GM19397 (cell line): Measurements from ENCODE around the gene CMC2.

ENCODE experiments used
- ATAC-seq: cut with Tn5 transposase; IDR thresholded peaks from one replicate; pipeline ENCODE4 v1.9.1; 2021; ENCODE audit warnings: mild to moderate bottlenecking, moderate library complexity; ENCODE audit not compliant: unreplicated experiment

CMC2 gene

GRCh38 chr16:81006813-81007695 is at the start of gene CMC2, which contains the start of gene CENPN:
CMC2 (minus strand) TSS chr16:81006885; CDS start chr16:80997394, 9,491 bp downstream.
CENPN (plus strand) TSS chr16:81007214; CDS start chr16:81011940, 4,726 bp downstream.
- ATAC-seq = peak; percentile 83

GRCh38 chr16:81053761-81054160 is 47.1 kb upstream of the CMC2 start:
- ATAC-seq = no peak

- ATAC-seq = no peak
These were observed 36.1 kb upstream of the CMC2 start for GRCh38 chr16:81042821-81043220.

GRCh38 chr16:81041696-81042095 is 35.0 kb upstream of the CMC2 start:
- ATAC-seq = no peak

GRCh38 chr16:81040842-81041241 is 34.2 kb upstream of the CMC2 start:
- no peak for ATAC-seq

GRCh38 chr16:81040131-81040530 is 33.4 kb upstream of the CMC2 start:
- ATAC-seq = no peak

- no peak for ATAC-seq
These were observed 30.2 kb upstream of the CMC2 start for GRCh38 chr16:81036751-81037350.

- peak; percentile 55 for ATAC-seq
These were observed 29.5 kb upstream of the CMC2 start for GRCh38 chr16:81035975-81036750.

- peak; percentile 90 for ATAC-seq
These were observed 28.8 kb upstream of the CMC2 start, which contains the start of gene ATMIN for GRCh38 chr16:81035398-81035974. ATMIN (plus strand) TSS chr16:81035842; CDS start chr16:81035871, 29 bp downstream.

GRCh38 chr16:81029930-81030604 is 23.4 kb upstream of the CMC2 start:
- no peak for ATAC-seq

- ATAC-seq = no peak
These were observed 19.7 kb upstream of the CMC2 start for GRCh38 chr16:81026429-81026828.

GRCh38 chr16:81018496-81018895 is 11.8 kb upstream of the CMC2 start:
- no peak for ATAC-seq

GRCh38 chr16:81014672-81015071 is 8.0 kb upstream of the CMC2 start:
- no peak for ATAC-seq

- ATAC-seq = no peak
These were observed 6.3 kb upstream of the CMC2 start for GRCh38 chr16:81012974-81013373.

GRCh38 chr16:81008505-81008789 is 1.8 kb upstream of the CMC2 start:
- no peak for ATAC-seq

GRCh38 chr16:81006211-81006812 is 373 bp downstream of the CMC2 start:
- ATAC-seq = peak; percentile 30

GRCh38 chr16:81005610-81006161 is 999 bp downstream of the CMC2 start:
- no peak for ATAC-seq

GRCh38 chr16:81004646-81005353 is 1.9 kb downstream of the CMC2 start:
- ATAC-seq = no peak
